Measurements from ENCODE around the gene LYRM9.
"Not testable (repeated sequence)": the region's sequence is repeated elsewhere in the genome, so short reads cannot be mapped to it uniquely, and the experiment has no call there.

LYRM9 gene

GRCh38 chr17:27837769-27838168, 55.4 kb downstream of the LYRM9 start:
- not testable (repeated sequence) for DNase-seq

- DNase-seq, result no peak
Measured at GRCh38 chr17:27836651-27837050, 56.5 kb downstream of the LYRM9 start.

DNA sequence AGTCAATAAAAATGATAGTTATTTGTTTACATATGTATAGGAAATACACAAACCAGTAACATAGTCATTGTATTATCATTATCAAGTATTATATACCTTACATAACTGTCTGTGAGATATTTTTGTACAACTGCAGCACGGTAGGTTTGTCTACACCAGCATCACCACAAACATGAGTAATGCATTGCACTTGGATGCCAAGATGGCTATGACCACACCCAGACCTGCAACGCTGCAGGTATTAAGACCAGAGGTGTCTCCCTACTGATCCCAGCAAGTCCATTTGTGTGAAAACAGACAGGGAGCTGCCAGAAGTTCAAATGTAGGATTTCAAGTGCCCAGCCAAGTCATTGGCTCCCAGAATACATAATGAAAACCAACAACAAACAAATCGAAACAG, 58.6 kb downstream of the LYRM9 start:
- DNase-seq, result no peak

GRCh38 chr17:27832831-27833230, 60.3 kb downstream of the LYRM9 start:
- no peak for DNase-seq

DNA sequence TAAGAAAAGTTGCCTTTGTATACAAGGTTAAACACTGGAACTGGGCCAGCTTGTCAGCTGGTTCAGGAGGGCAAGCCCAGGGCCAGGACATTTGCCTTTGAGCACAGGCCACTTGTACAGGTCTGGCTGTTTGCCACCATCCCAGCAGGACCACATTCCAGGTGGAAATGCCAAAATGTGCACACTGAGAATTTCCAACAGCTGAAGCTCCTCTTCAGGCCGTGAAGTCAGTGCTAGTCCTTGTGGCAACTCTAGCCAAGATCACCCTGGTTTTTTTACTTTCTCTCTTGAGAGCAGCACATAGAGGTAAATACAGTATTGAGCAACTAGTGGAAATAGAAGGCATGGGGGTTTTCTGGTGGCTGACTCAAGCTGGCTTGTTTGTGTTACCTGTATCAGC, 63.3 kb downstream of the LYRM9 start:
- not testable (repeated sequence) for DNase-seq

DNA sequence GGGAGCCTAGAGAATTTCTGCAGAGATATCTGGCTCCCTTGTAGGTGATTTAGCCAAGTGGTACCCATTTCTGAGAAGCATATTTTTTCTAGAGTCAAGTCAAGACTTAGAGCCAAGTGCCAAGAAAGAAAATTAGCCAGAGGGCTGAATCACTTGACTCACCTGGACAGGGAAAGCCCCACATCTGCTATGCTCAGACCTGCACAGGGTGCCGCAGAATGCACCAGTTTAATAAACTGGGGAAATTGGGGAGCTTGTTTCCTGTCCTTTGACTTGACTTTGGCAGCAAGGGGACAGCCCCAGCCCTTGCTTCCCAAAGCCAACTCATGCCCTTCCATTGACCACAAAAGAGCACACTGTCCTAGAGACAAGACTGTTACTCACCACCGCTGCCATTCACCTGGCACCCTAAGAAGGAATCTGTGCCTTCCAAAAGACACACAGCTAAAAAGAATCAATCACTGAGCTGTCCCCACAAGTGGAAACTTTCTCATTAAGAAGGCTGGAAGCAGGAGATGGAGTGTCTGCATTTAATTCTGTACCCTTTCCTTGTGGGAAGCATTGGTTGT, 63.9 kb downstream of the LYRM9 start:
- not testable (repeated sequence) for DNase-seq

Measured in fibroblast of skin of scalp (primary cell).